ENCODE results near the gene ATF7. TPM values are rescaled to one million over a fixed set of nuclear protein-coding genes. Genes with fewer than 3 reads are reported as not detected.

The ATF7 gene
- total and polyA plus RNA-seq, 2 of the 13 experiments (the other 11 are each of a cell fraction or from before 2014, with no cell fraction given), result 9.6 to 16.2 TPM

GRCh38 chr12:53500776-53501614 lies 125.2 kb downstream of the ATF7 start, which contains the start of gene TARBP2 (continued):
- TF ChIP-seq NCOA2 (CRISPR knock-in tag; IDR thresholded peaks at IDR 0.05), result 0 out of 2 replicates have a peak, but pooled peaks have one; percentile 11
- TF ChIP-seq BATF2 (CRISPR knock-in tag; IDR thresholded peaks at IDR 0.05), result peak; percentile 42; the same call in 1 of the 2 replicates
- 0 out of 2 replicates have a peak, but pooled peaks have one; percentile 54 for TF ChIP-seq ZNF234 (CRISPR knock-in tag; conservative IDR thresholded peaks at IDR 0.05)
- TF ChIP-seq KMT2A (CRISPR knock-in tag; IDR thresholded peaks at IDR 0.05), result no peak
- peak; percentile 78 to 86 for TF ChIP-seq POLR2A (IDR thresholded peaks at IDR 0.05; ENCODE audit: insufficient read depth in 1 of 2, low read depth in 2 of 2, low read length in 2 of 2)
- TF ChIP-seq, protein P1, sequence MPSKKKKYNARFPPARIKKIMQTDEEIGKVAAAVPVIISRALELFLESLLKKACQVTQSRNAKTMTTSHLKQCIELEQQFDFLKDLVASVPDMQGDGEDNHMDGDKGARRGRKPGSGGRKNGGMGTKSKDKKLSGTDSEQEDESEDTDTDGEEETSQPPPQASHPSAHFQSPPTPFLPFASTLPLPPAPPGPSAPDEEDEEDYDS (CRISPR knock-in tag; IDR thresholded peaks at IDR 0.05), result peak; percentile 67; the same call in 1 of the 2 replicates
- peak; percentile 85 for TF ChIP-seq ZBTB2 (CRISPR knock-in tag; IDR thresholded peaks at IDR 0.05; ENCODE audit: low read depth)
- TF ChIP-seq TRIM24 (CRISPR knock-in tag; IDR thresholded peaks at IDR 0.05), result no peak
- TF ChIP-seq, protein P2, sequence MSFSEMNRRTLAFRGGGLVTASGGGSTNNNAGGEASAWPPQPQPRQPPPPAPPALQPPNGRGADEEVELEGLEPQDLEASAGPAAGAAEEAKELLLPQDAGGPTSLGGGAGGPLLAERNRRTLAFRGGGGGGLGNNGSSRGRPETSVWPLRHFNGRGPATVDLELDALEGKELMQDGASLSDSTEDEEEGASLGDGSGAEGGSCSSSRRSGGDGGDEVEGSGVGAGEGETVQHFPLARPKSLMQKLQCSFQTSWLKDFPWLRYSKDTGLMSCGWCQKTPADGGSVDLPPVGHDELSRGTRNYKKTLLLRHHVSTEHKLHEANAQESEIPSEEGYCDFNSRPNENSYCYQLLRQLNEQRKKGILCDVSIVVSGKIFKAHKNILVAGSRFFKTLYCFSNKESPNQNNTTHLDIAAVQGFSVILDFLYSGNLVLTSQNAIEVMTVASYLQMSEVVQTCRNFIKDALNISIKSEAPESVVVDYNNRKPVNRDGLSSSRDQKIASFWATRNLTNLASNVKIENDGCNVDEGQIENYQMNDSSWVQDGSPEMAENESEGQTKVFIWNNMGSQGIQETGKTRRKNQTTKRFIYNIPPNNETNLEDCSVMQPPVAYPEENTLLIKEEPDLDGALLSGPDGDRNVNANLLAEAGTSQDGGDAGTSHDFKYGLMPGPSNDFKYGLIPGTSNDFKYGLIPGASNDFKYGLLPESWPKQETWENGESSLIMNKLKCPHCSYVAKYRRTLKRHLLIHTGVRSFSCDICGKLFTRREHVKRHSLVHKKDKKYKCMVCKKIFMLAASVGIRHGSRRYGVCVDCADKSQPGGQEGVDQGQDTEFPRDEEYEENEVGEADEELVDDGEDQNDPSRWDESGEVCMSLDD (CRISPR knock-in tag; IDR thresholded peaks at IDR 0.05; ENCODE audit: borderline replicate concordance), result 0 out of 2 replicates have a peak, but pooled peaks have one; percentile 46
- TF ChIP-seq POLR2AphosphoS2 (IDR thresholded peaks at IDR 0.05; ENCODE audit: low read depth, low read length), result no peak
- TF ChIP-seq, protein P3, sequence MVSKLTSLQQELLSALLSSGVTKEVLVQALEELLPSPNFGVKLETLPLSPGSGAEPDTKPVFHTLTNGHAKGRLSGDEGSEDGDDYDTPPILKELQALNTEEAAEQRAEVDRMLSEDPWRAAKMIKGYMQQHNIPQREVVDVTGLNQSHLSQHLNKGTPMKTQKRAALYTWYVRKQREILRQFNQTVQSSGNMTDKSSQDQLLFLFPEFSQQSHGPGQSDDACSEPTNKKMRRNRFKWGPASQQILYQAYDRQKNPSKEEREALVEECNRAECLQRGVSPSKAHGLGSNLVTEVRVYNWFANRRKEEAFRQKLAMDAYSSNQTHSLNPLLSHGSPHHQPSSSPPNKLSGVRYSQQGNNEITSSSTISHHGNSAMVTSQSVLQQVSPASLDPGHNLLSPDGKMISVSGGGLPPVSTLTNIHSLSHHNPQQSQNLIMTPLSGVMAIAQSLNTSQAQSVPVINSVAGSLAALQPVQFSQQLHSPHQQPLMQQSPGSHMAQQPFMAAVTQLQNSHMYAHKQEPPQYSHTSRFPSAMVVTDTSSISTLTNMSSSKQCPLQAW (CRISPR knock-in tag; IDR thresholded peaks at IDR 0.05), result peak; percentile 70
- TF ChIP-seq BRCA1 (CRISPR knock-in tag; IDR thresholded peaks at IDR 0.05), result peak; percentile 67; the same call in 1 of the 2 replicates
- TF ChIP-seq CCDC6 (CRISPR knock-in tag; IDR thresholded peaks at IDR 0.05), result peak; percentile 48; the same call in 1 of the 2 replicates
- TF ChIP-seq, protein P4, sequence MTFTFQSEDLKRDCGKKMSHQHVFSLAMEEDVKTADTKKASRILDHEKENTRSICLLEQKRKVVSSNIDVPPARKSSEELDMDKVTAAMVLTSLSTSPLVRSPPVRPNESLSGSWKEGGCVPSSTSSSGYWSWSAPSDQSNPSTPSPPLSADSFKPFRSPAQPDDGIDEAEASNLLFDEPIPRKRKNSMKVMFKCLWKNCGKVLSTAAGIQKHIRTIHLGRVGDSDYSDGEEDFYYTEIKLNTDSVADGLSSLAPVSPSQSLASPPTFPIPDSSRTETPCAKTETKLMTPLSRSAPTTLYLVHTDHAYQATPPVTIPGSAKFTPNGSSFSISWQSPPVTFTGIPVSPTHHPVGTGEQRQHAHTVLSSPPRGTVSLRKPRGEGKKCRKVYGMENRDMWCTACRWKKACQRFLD (CRISPR knock-in tag; IDR thresholded peaks at IDR 0.05; ENCODE audit: borderline replicate concordance), result peak; percentile 71; the same call in 1 of the 2 replicates
- TF ChIP-seq LCORL (IDR thresholded peaks at IDR 0.05), result no peak
- peak; percentile 52; the same call in 1 of the 2 replicates for TF ChIP-seq LCORL (CRISPR knock-in tag; IDR thresholded peaks at IDR 0.05)
- peak; percentile 95 for TF ChIP-seq THAP11 (CRISPR knock-in tag; IDR thresholded peaks at IDR 0.05)
- TF ChIP-seq, protein P5, sequence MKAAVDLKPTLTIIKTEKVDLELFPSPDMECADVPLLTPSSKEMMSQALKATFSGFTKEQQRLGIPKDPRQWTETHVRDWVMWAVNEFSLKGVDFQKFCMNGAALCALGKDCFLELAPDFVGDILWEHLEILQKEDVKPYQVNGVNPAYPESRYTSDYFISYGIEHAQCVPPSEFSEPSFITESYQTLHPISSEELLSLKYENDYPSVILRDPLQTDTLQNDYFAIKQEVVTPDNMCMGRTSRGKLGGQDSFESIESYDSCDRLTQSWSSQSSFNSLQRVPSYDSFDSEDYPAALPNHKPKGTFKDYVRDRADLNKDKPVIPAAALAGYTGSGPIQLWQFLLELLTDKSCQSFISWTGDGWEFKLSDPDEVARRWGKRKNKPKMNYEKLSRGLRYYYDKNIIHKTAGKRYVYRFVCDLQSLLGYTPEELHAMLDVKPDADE (CRISPR knock-in tag; IDR thresholded peaks at IDR 0.05), result no peak
- TF ChIP-seq SNAPC2 (CRISPR knock-in tag; IDR thresholded peaks at IDR 0.05), result peak; percentile 86

Measured in HepG2 (cell line).